Measurements from ENCODE around the gene SH3BP2. TPM values are rescaled to one million over a fixed set of nuclear protein-coding genes. Genes with fewer than 3 reads are reported as not detected.
A peak's percentile ranks its signal among the peaks of the same experiment; 100 is the strongest.
"Not testable (repeated sequence)": the region's sequence is repeated elsewhere in the genome, so short reads cannot be mapped to it uniquely, and the experiment has no call there.

The SH3BP2 gene
- total RNA-seq, 2 experiments from 2014 or later = 45.7 to 47.4 TPM

DNA sequence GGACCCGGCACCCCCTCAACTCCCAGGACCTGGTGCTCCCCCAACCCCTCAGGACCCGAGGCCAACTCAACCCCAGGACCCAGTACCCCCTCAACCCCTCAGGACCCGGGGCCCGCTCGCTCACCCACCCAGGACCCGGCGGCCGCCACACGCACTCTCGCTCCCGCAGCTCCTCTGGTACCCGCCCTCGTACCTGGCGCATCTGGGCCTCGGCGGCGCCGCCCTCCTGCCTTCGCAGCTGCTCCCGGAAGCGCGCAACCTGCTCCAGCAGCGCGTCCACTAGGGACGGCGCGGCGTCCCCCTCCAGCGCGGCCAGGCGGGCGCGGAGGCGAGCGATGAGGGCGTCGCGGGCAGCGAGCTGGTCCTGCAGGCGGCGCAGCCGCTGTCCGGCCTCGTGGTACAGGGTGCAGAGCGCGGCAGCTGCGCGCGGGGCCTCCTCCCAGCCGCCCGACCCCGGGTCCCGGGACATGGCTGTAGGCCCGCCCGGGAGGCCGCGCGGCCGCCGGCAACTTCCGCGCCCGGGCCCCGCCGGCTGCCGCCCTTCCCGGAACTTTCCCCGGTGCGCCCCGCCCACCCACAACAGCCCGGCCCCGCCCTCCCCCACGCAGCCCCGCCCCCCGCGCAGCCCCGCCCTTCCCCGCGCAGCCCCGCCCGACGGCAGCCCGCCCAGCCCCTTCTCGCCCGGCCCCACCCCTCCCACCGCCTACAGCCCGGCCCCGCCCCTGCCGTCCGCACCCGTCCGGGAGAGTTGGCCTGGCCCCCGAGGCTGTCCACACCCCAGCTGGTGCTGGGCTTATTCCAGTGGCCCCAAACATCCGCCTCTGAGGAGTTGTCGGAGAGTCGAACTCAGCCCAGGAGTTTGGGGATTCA lies 36.8 kb upstream of the SH3BP2 start, which contains the start of gene TNIP2:
TNIP2 (minus strand) TSS at position 516 of the 870 bp plus-strand sequence; CDS start at position 469, 47 bp downstream.
- H3K36me3 Mint-ChIP-seq (ENCODE audit: low read depth) = peaks cover 2% of the 10 kb centered on the region
- CTCF ChIA-PET = interaction anchor here (0.6 to 0.8 kb wide), 5 partner anchors 10 to 291 kb away, joined by 3 to 5 read pairs (median 3); no protein-coding TSS in a partner anchor
- no peaks in the 10 kb centered on the region for H3K27me3 Mint-ChIP-seq (ENCODE audit: low read depth)
- peak within 1 kb of the TSS; percentile 67 for H3K4me3 Mint-ChIP-seq
- intact Hi-C loops (cut with micrococcal nuclease) = loop anchor here (1.0 kb wide), 1 partner anchor 10 kb away; no protein-coding TSS in a partner anchor
- no peaks in the 10 kb centered on the region for H3K9me3 Mint-ChIP-seq
- H3K4me1 Mint-ChIP-seq (ENCODE audit: low read depth) = peaks cover 34% of the 10 kb centered on the region
- peak within 1 kb of the TSS; percentile 65 for H3K27ac Mint-ChIP-seq
- peak; percentile 79 for DNase-seq

DNA sequence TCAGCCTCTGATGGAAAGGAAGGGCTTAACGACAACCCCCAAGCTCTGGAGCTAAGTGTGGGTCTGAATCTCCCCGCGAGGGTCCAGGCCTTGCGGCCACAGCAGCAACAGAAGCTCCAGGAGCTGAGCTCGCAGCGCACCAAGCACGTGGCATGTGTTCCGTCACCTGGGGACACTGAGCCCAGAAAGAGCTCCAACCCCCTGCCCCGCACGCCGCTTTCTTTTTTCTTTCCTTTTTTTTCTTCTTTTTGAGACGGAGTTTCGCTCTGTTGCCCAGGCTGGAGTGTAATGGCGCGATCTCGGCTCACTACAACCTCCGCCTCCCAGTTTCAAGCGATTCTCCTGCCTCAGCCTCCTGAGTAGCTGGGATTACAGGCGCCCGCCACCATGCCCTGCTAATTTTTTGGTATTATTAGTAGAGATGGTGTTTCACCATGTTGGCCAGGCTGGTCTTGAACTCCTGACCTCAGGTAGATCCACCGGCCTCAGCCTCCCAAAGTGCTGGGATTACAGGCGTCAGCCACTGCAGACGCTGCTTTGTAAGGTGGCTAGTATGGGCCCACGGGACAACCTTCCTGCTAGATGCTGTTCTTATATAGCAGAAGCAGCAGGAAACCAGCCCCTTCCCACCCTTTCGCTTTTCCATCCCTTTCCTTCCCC lies 36.1 kb upstream of the SH3BP2 start:
- H3K27ac Mint-ChIP-seq = no peak overlapping the region
- H3K36me3 Mint-ChIP-seq (ENCODE audit: low read depth) = peaks cover 2% of the 10 kb centered on the region
- intact Hi-C loops (cut with micrococcal nuclease) = loop anchor here (1.0 kb wide), 1 partner anchor 11 kb away; no protein-coding TSS in a partner anchor
- peak overlapping the region; percentile 62 for H3K4me3 Mint-ChIP-seq
- H3K4me1 Mint-ChIP-seq (ENCODE audit: low read depth) = peaks cover 26% of the 10 kb centered on the region
- CTCF ChIA-PET = interaction anchor here (0.6 to 0.8 kb wide), 4 partner anchors 11 to 292 kb away, joined by 3 to 5 read pairs (median 3); no protein-coding TSS in a partner anchor
- H3K9me3 Mint-ChIP-seq = no peaks in the 10 kb centered on the region
- H3K27me3 Mint-ChIP-seq (ENCODE audit: low read depth) = no peaks in the 10 kb centered on the region
- no peak for DNase-seq

DNA sequence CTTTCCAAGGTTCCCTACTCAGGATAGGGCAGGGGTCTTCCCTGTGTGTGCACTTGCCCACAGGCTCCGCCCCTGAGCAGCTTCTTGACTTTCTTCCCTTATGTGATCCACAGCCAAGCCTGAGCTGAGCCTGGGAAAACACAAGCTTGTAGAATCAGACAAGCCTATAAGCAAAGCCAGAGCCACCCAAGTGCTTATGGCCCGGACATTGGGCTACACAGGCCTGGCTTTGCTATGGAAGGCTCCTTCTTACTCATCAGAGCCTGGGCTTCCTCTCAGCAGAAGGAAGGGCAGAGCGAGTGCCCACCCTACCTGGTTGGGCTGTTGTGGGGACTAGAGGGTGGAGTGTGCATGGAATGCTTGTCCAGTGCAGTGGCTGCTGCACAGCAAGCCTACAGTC lies 35.5 kb upstream of the SH3BP2 start:
- Mint-ChIP-seq H3K27ac (no peak overlapping the region), H3K4me1 (ENCODE audit: low read depth) (peaks cover 22% of the 10 kb centered on the region), H3K27me3 (ENCODE audit: low read depth) (no peaks in the 10 kb centered on the region), H3K4me3 (peak overlapping the region; percentile 11), H3K36me3 (ENCODE audit: low read depth) (peaks cover 2% of the 10 kb centered on the region), H3K9me3 (no peaks in the 10 kb centered on the region)
- intact Hi-C loops (cut with micrococcal nuclease) = no loop called here
- CTCF ChIA-PET = interaction anchor here (0.6 kb wide), 1 partner anchor 198 kb away, joined by 4 read pairs; no protein-coding TSS in a partner anchor
- no peak for DNase-seq

DNA sequence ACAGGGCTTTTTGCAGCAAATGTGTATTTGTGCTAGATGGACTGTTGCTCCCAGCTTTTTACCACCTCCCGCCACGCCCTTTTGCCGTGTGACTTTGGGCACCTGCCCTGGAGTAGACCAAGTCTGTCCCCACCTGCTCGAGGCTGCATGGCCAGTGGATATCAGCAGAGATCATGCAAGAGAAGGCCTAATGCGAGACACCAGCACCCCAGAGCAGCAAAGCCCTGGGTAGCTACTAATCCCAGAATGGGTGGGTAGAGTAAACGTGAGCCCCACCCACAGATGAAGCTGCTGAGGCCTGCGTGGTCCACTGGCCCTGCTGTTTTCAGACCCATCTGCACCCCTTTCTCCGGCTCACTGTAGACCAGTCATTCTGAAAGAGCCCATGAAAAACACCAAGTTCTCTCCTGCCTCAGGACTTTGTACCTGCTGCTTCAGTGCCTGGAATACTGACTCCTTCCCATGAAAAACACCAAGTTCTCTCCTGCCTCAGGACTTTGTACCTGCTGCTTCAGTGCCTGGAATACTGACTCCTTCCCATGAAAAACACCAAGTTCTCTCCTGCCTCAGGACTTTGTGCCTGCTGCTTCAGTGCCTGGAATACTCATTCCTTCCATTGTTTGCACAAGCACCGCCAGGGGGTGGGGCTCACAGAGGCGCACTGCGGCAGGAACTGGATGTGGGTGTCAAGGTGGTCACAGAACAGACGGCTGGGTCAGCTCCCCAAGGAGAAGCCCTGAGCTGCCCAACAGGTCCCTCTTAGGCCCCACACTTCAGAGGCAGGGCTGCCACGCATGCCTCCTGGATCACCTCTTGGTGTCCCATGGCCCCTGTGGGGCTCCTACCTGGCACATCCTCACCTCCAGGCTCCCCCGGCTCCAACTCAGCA lies 31.6 kb upstream of the SH3BP2 start:
- H3K9me3 Mint-ChIP-seq = no peaks in the 10 kb centered on the region
- H3K27me3 Mint-ChIP-seq (ENCODE audit: low read depth) = no peaks in the 10 kb centered on the region
- no peak overlapping the region for H3K27ac Mint-ChIP-seq
- intact Hi-C loops (cut with micrococcal nuclease) = no loop called here
- no peak for DNase-seq
- H3K36me3 Mint-ChIP-seq (ENCODE audit: low read depth) = no peaks in the 10 kb centered on the region
- H3K4me1 Mint-ChIP-seq (ENCODE audit: low read depth) = peaks cover 5% of the 10 kb centered on the region
- CTCF ChIA-PET = interaction anchor here (1.3 kb wide), 1 partner anchor 43 kb away, joined by 3 read pairs; no protein-coding TSS in a partner anchor
- H3K4me3 Mint-ChIP-seq = no peak overlapping the region

DNA sequence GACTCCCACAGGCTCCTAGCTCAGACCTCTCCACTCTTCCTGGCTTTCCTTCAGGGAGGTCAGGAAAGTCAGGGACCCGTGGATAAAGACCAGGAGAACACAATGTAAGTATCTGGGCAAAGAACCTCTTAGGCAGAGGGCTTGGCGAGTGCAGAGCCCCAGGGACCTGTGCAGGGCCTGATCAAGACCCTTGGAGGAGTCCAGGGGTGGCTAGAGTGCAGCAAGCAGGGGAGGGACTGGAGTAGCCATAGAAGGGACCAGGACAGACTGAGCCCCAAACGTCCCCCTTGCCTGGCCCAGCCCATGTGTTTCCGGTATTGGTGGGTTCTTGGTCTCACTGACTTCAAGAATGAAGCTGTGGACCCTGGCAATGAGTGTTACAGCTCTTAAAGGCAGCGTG lies 30.8 kb upstream of the SH3BP2 start:
- H3K27ac Mint-ChIP-seq = no peak overlapping the region
- no peaks in the 10 kb centered on the region for H3K27me3 Mint-ChIP-seq (ENCODE audit: low read depth)
- no peaks in the 10 kb centered on the region for H3K36me3 Mint-ChIP-seq (ENCODE audit: low read depth)
- intact Hi-C loops (cut with micrococcal nuclease) = no loop called here
- no peak overlapping the region for H3K4me3 Mint-ChIP-seq
- no peaks in the 10 kb centered on the region for H3K9me3 Mint-ChIP-seq
- CTCF ChIA-PET = interaction anchor here (0.7 to 2.5 kb wide), 6 partner anchors 42 to 276 kb away, joined by 3 to 11 read pairs (median 4); partner anchors contain the start of genes GRK4 and NOP14
- peaks cover 2% of the 10 kb centered on the region for H3K4me1 Mint-ChIP-seq (ENCODE audit: low read depth)
- no peak for DNase-seq

DNA sequence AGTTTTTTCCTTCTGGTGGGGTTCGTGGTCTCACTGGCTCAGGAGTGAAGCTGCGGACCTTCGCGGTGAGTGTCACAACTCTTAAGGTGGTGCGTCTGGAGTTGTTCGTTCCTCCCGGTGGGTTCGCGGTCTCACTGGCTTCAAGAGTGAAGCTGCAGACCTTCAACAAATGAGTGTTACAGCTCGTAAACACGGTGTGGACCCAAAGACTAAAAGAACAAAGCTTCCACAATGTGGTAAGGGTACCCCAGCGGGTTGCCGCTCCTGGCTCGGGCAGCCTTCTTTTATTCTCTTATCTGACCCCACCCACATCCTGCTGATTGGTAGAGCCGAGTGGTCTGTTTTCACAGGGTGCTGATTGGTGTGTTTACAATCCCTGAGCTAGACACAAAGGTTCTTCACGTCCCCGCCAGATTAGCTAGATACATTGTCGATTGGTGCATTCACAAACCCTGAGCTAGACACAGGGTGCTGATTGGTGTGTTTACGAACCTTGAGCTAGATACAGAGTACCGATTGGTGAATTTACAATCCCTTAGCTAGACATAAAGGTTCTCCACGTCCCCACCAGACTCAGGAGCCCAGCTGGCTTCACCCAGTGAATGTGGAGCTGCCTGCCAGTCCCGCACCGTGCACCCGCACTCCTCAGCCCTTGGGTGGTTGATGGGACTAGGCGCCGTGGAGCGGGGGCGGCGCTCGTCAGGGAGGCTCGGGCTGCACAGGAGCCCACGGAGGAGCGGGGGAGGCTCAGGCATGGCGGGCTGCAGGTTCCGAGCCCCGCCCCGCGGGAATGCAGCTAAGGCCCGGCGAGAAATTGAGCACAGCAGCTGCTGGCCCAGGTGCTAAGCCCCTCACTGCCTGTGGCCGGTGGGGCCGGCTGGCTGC lies 30.2 kb upstream of the SH3BP2 start:
- H3K27ac Mint-ChIP-seq; H3K36me3 Mint-ChIP-seq (ENCODE audit: low read depth); H3K4me3 Mint-ChIP-seq; H3K27me3 Mint-ChIP-seq (ENCODE audit: low read depth); intact Hi-C loops (cut with micrococcal nuclease); DNase-seq; H3K9me3 Mint-ChIP-seq; H3K4me1 Mint-ChIP-seq (ENCODE audit: low read depth): not testable (repeated sequence)
- CTCF ChIA-PET = interaction anchor here (0.7 to 2.5 kb wide), 15 partner anchors 16 to 275 kb away, joined by 3 to 11 read pairs (median 4); partner anchors contain the start of genes GRK4 and NOP14

DNA sequence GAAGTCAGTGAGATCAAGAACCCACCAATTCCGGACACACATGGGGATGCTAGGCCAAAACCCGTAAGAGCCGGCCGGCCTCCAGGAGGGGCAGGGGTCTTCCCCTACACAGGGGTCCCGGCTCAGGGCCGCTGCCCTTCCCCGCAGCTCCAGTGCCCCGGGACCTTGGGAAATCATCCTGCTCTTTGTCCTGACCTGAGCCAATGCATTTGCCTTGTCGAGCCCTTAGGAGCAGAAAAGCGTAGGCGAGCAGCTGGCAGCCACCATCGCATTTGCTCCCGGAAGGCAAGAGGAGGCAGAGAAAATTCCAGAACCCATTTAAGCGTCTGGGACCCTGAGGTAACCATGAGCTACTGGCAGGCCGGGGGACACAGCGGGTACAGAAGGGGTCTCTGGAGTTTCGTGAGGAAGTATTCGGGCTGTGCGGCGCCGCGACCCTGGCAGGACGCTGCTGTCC lies 29.3 kb upstream of the SH3BP2 start:
- intact Hi-C loops (cut with micrococcal nuclease) = no loop called here
- CTCF ChIA-PET = interaction anchor here (0.6 to 2.5 kb wide), 23 partner anchors 14 to 199 kb away, joined by 3 to 11 read pairs (median 4); partner anchors contain the start of genes GRK4 and NOP14
- Mint-ChIP-seq H3K36me3 (ENCODE audit: low read depth) (no peaks in the 10 kb centered on the region), H3K4me3 (peak overlapping the region; percentile 46), H3K4me1 (ENCODE audit: low read depth) (peaks cover 2% of the 10 kb centered on the region), H3K27ac (no peak overlapping the region), H3K27me3 (ENCODE audit: low read depth) (no peaks in the 10 kb centered on the region), H3K9me3 (no peaks in the 10 kb centered on the region)
- no peak for DNase-seq

DNA sequence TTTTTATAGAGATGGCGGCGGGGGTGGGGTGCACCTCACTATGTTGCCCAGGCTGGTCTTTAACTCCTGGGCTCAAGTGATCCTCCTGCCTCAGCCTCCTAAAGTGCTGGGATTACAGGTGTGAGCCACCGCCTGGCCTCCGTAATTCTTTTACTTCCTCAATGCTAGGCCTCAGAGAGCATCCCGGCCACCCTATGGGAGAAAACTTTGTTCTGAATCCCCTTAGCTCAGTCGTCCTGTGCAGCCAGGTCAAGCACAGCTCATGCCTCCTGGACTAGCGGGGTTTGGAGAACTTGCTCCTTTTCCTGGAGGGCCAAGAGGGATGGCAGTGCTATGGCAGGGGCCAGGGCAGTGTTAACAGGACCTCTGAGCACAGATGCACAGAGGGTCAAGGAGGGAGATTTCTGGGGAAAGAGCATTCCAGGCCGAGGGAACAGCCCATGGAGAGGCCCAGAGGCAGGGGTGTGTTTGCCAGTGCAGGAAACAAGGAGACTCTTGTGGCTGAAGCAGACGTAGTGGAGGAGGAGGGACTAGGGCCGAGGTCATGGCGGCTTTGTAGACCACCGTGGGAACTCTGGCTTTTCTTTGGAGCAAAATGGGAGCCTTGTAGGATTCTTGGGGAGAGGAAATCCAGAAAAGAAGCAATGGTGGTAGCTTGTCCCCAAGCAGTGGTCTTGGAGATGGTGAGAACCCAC lies 26.9 kb upstream of the SH3BP2 start:
- intact Hi-C loops (cut with micrococcal nuclease) = loop anchor here (2.0 kb wide), 1 partner anchor 79 kb away; no protein-coding TSS in a partner anchor
- Mint-ChIP-seq H3K9me3 (no peaks in the 10 kb centered on the region), H3K27ac (no peak overlapping the region), H3K4me3 (no peak overlapping the region), H3K36me3 (ENCODE audit: low read depth) (no peaks in the 10 kb centered on the region), H3K27me3 (ENCODE audit: low read depth) (no peaks in the 10 kb centered on the region), H3K4me1 (ENCODE audit: low read depth) (peaks cover 18% of the 10 kb centered on the region)
- CTCF ChIA-PET = no interaction called here
- DNase-seq = no peak

DNA sequence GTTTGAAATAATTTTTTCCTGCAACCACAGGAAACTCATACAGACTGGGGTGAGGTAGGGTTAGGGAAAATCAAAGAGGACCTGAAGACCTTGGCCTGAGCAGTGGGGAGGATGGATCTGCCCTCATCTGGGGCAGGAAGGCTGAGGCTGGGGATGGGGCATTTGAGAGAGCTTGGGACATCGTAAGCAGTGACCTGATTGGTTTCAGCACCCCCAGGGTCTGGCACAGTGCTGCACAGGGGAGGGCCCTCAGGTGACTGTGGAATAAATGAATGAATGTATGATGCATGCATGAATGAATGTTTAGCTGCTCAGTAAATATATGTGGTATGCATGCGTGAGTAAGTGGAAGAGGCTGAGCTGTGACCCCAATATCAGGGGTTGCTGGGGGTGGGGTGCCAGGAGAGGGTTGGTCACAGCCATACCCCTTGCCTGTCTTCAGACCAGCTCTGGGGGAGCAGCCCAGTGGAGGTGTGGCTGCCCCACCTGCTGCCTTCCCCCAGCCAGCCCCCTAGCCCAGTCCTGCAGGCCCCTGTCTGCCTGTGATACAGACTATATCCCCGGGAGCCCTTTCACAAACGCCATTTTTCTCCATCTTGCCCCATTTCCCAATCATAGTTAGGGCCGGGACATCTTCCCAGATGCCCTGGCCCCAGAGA lies 25.7 kb upstream of the SH3BP2 start:
- peaks cover 27% of the 10 kb centered on the region for H3K4me1 Mint-ChIP-seq (ENCODE audit: low read depth)
- H3K27me3 Mint-ChIP-seq (ENCODE audit: low read depth) = no peaks in the 10 kb centered on the region
- intact Hi-C loops (cut with micrococcal nuclease) = no loop called here
- no peaks in the 10 kb centered on the region for H3K36me3 Mint-ChIP-seq (ENCODE audit: low read depth)
- no peak overlapping the region for H3K27ac Mint-ChIP-seq
- CTCF ChIA-PET = interaction anchor here (0.8 to 1.4 kb wide), 2 partner anchors 19 to 168 kb away, joined by 3 read pairs; no protein-coding TSS in a partner anchor
- no peak overlapping the region for H3K4me3 Mint-ChIP-seq
- DNase-seq = no peak
- no peaks in the 10 kb centered on the region for H3K9me3 Mint-ChIP-seq

DNA sequence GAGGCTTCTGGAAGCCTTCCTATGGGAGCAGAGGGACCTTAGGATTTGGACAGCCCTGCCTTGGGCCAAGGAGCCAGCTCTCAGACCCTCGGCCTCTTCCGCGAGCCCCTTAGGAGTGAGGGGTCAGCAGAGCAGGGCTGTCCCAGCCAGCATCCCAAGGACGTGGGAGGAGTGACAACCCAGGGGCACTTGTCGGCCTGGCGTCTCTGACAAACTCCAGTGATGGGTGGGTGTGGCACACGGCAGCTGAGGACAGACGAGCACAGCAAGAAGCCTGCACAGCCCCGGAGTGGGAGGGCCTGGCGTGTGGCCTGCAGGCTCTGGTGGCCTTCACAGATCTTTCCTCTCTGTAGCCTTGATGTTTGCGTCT lies 25.2 kb upstream of the SH3BP2 start:
- intact Hi-C loops (cut with micrococcal nuclease) = no loop called here
- Mint-ChIP-seq H3K27me3 (ENCODE audit: low read depth) (no peaks in the 10 kb centered on the region), H3K4me3 (no peak overlapping the region), H3K9me3 (no peaks in the 10 kb centered on the region), H3K4me1 (ENCODE audit: low read depth) (peaks cover 25% of the 10 kb centered on the region), H3K27ac (no peak overlapping the region), H3K36me3 (ENCODE audit: low read depth) (no peaks in the 10 kb centered on the region)
- CTCF ChIA-PET = interaction anchor here (1.4 kb wide), 1 partner anchor 18 kb away, joined by 3 read pairs; no protein-coding TSS in a partner anchor
- no peak for DNase-seq

Data from activated naive CD4-positive, alpha-beta T cell treated with anti-CD3 and anti-CD28 coated beads for 36 hours (primary cell).